ENCODE data around the gene CACNA1G. TPM values are rescaled to one million over a fixed set of nuclear protein-coding genes. Genes with fewer than 3 reads are reported as not detected.

The CACNA1G gene
- total RNA-seq, 1 donor from 2014 or later, result 29.0 TPM

- no peak overlapping the region for H3K4me3 Mint-ChIP-seq
- H3K27ac Mint-ChIP-seq, result no peak overlapping the region
- no peak for TF ChIP-seq CTCF (IDR thresholded peaks at IDR 0.05; ENCODE audit: unreplicated experiment)
- H3K4me1 Mint-ChIP-seq, result peaks cover 37% of the 10 kb centered on the region
- no peaks in the 10 kb centered on the region for H3K36me3 Mint-ChIP-seq
- peaks cover 5% of the 10 kb centered on the region for H3K27me3 Mint-ChIP-seq (ENCODE audit: low read depth)
- DNase-seq (ENCODE audit: low spot score in 2 of 2, unreplicated experiment in 2 of 2), result no peak
- no peaks in the 10 kb centered on the region for H3K9me3 Mint-ChIP-seq
These were observed 64.7 kb downstream of the CACNA1G start for GRCh38 chr17:50625032-50625871.

GRCh38 chr17:50626037-50626574 lies 65.6 kb downstream of the CACNA1G start:
- peak; percentile 64 to 84 for DNase-seq (ENCODE audit: low spot score in 2 of 2, unreplicated experiment in 2 of 2)
- Mint-ChIP-seq H3K4me1 (peaks cover 33% of the 10 kb centered on the region), H3K36me3 (no peaks in the 10 kb centered on the region), H3K9me3 (no peaks in the 10 kb centered on the region), H3K27me3 (ENCODE audit: low read depth) (peaks cover 9% of the 10 kb centered on the region), H3K4me3 (no peak overlapping the region), H3K27ac (no peak overlapping the region)
- TF ChIP-seq CTCF (IDR thresholded peaks at IDR 0.05; ENCODE audit: unreplicated experiment), result peak; percentile 90

GRCh38 chr17:50627036-50627781 lies 66.7 kb downstream of the CACNA1G start:
- no peak overlapping the region for H3K4me3 Mint-ChIP-seq
- peaks cover 35% of the 10 kb centered on the region for H3K4me1 Mint-ChIP-seq
- H3K9me3 Mint-ChIP-seq, result no peaks in the 10 kb centered on the region
- H3K27me3 Mint-ChIP-seq (ENCODE audit: low read depth), result peaks cover 17% of the 10 kb centered on the region
- no peak for TF ChIP-seq CTCF (IDR thresholded peaks at IDR 0.05; ENCODE audit: unreplicated experiment)
- no peak overlapping the region for H3K27ac Mint-ChIP-seq
- no peaks in the 10 kb centered on the region for H3K36me3 Mint-ChIP-seq
- DNase-seq (ENCODE audit: low spot score in 2 of 2, unreplicated experiment in 2 of 2), result no peak

GRCh38 chr17:50627782-50628601 lies 67.5 kb downstream of the CACNA1G start:
- no peaks in the 10 kb centered on the region for H3K36me3 Mint-ChIP-seq

More at GRCh38 chr17:50627782-50628601, 67.5 kb downstream of the CACNA1G start:
- peaks cover 24% of the 10 kb centered on the region for H3K27me3 Mint-ChIP-seq (ENCODE audit: low read depth)
- no peak for DNase-seq (ENCODE audit: low spot score in 2 of 2, unreplicated experiment in 2 of 2)
- H3K4me3 Mint-ChIP-seq, result peak overlapping the region; percentile 10
- H3K4me1 Mint-ChIP-seq, result peaks cover 35% of the 10 kb centered on the region
- H3K27ac Mint-ChIP-seq, result peak overlapping the region; percentile 59
- H3K9me3 Mint-ChIP-seq, result no peaks in the 10 kb centered on the region
- TF ChIP-seq CTCF (IDR thresholded peaks at IDR 0.05; ENCODE audit: unreplicated experiment), result no peak

All from mesothelial cell of epicardium (in vitro differentiated cells).